Gastrocnemius medialis (tissue), 4 donors: Measurements from ENCODE around the gene TMEM150B. TPM values are rescaled to one million over a fixed set of nuclear protein-coding genes. Genes with fewer than 3 reads are reported as not detected.

Experiments
- ATAC-seq, 2 donors: fragments of 150-250 bp; one replicate each; pipeline ENCODE4 v1.9.1; 2016
- DNase-seq, 2 donors: peaks; one replicate each; pipeline ENCODE4 v3.0.0-alpha.2; 2019
- H3K27ac ChIP-seq, 4 donors: fragments of 200-600 bp; sonication (generic); 1 replicate in 1 of 4; 2 replicates in 3 of 4; pipeline ENCODE4 v1.5.1; 2016 to 2018; ENCODE audit warnings: mild to moderate bottlenecking in 2 of 4, moderate library complexity in 1 of 4
- H3K27me3 ChIP-seq, 3 donors: fragments of 200-600 bp; sonication (generic) in 2 of 3; 1 replicate in 1 of 3; 2 replicates in 2 of 3; pipeline versions ENCODE4 v1.5.1 to v1.6.0; 2016 to 2019; ENCODE audit warnings: mild to moderate bottlenecking in 1 of 3, moderate library complexity in 1 of 3
- H3K36me3 ChIP-seq, 2 donors: fragments of 200-600 bp; sonication (generic) in 1 of 2; one replicate each; pipeline ENCODE4 v1.5.1; 2017 to 2018
- H3K4me1 ChIP-seq, 2 donors: fragments of 200-600 bp; sonication (generic) in 1 of 2; one replicate each; pipeline ENCODE4 v1.5.1; 2016 to 2017; ENCODE audit warnings: mild to moderate bottlenecking in 2 of 2
- H3K4me3 ChIP-seq, 4 donors: fragments of 200-600 bp; sonication (generic) in 3 of 4; 1 replicate in 1 of 4; 2 replicates in 3 of 4; pipeline ENCODE4 v1.5.1; 2016 to 2019; ENCODE audit warnings: mild to moderate bottlenecking in 2 of 4
- H3K9me3 ChIP-seq, 3 donors: fragments of 200-600 bp; sonication (generic) in 2 of 3; 1 replicate in 1 of 3; 2 replicates in 2 of 3; pipeline ENCODE4 v1.5.1; 2016 to 2019
- CTCF ChIP-seq, 5 experiments: fragments of 450-650 bp in 3 of 5; fragments of 200-600 bp in 2 of 5; sonication (generic) in 2 of 5; IDR thresholded peaks in 4 of 5; conservative IDR thresholded peaks in 1 of 5; 1 replicate in 4 of 5; 2 replicates in 1 of 5; pipeline ENCODE4 v1.5.1; 2016 to 2019; ENCODE audit warnings: antibody characterized with exemption in 5 of 5, mild to moderate bottlenecking in 3 of 5, moderate library complexity in 3 of 5
- POLR2A ChIP-seq, 2 donors: fragments of 450-650 bp; IDR thresholded peaks; one replicate each; pipeline ENCODE4 v1.6.1; 2017; ENCODE audit warnings: antibody characterized with exemption in 2 of 2, mild to moderate bottlenecking in 2 of 2, moderate library complexity in 2 of 2
- in situ Hi-C, 4 donors: fragments of 200-750 bp; cut with MboI; loops; one replicate each; pipeline versions ENCODE4 v1.15.0 to v1.8.0; 2017; ENCODE audit warnings: low sequenced_read_pairs in 4 of 4
- intact Hi-C: fragments of 100-400 bp; cut with DNase I; formaldehyde crosslinking; loops from one replicate; pipeline ENCODE4 v1.15.1; 2023; ENCODE audit warnings: low total_unique reads
- total RNA-seq, 4 donors: library from RNA; depleted of rRNA; stranded (reverse); fragments of >200 nt; gene quantifications; one replicate each; pipeline versions ENCODE4 v1.1.0 to v1.2.3, GENCODE V29; 2016

The TMEM150B gene
- total RNA-seq, 4 donors from 2014 or later = 0.40 to 3.3 TPM; not detected in 2

GRCh38 chr19:55301459-55302317 is 23.5 kb downstream of the TMEM150B start:
- ATAC-seq = peak; percentile 79 to 80
- no peaks in the 10 kb centered on the region for H3K27me3 ChIP-seq
- in situ Hi-C loops = no loop called here
- H3K4me3 ChIP-seq = peak overlapping the region; percentile 49 to 57 (median 52)
- H3K4me1 ChIP-seq = peaks cover 0 to 4% of the 10 kb centered on the region in 2 donors
- H3K9me3 ChIP-seq = no peaks in the 10 kb centered on the region
- DNase-seq = peak; percentile 53 to 72
- intact Hi-C loops = loop anchor here (2.0 kb wide), 2 partner anchors 37 to 83 kb away; partner anchors contain the start of genes KMT5C, RPL28 and TMEM238
- H3K36me3 ChIP-seq = no peaks in the 10 kb centered on the region
- TF ChIP-seq CTCF (IDR thresholded peaks at IDR 0.05 in 4 of 5, conservative IDR thresholded peaks at IDR 0.05 in 1 of 5) = peak; percentile 69 to 97 (median 94)
- TF ChIP-seq POLR2A (IDR thresholded peaks at IDR 0.05) = no peak
- no peak overlapping the region for H3K27ac ChIP-seq

GRCh38 chr19:55300886-55301458 is 24.2 kb downstream of the TMEM150B start:
- intact Hi-C loops (loop anchor here (2.0 kb wide), 2 partner anchors 38 to 84 kb away; partner anchors contain the start of genes KMT5C, RPL28 and TMEM238), in situ Hi-C loops (no loop called here)
- Histone ChIP-seq H3K4me1 (peaks cover 0 to 4% of the 10 kb centered on the region in 2 donors), H3K4me3 (peak overlapping the region in 2 of 4 donors; percentile 49 to 53), H3K27me3 (no peaks in the 10 kb centered on the region), H3K36me3 (no peaks in the 10 kb centered on the region), H3K27ac (no peak overlapping the region), H3K9me3 (no peaks in the 10 kb centered on the region)
- DNase-seq = no peak
- TF ChIP-seq POLR2A (IDR thresholded peaks at IDR 0.05) (no peak), CTCF (IDR thresholded peaks at IDR 0.05 in 4 of 5, conservative IDR thresholded peaks at IDR 0.05 in 1 of 5) (no peak)
- ATAC-seq = no peak

- ATAC-seq (no peak), DNase-seq (no peak)
- Histone ChIP-seq H3K27ac (no peak overlapping the region), H3K9me3 (no peaks in the 10 kb centered on the region), H3K36me3 (no peaks in the 10 kb centered on the region), H3K4me1 (peaks cover 0 to 4% of the 10 kb centered on the region in 2 donors), H3K4me3 (no peak overlapping the region), H3K27me3 (no peaks in the 10 kb centered on the region)
- in situ Hi-C loops = loop anchor here in 1 of 4 donors (25.0 kb wide), 1 partner anchor 112 kb away; the partner anchor contains the start of gene UBE2S
- intact Hi-C loops = loop anchor here (2.0 kb wide), 2 partner anchors 39 to 85 kb away; partner anchors contain the start of genes KMT5C, RPL28 and TMEM238
- TF ChIP-seq CTCF (IDR thresholded peaks at IDR 0.05 in 4 of 5, conservative IDR thresholded peaks at IDR 0.05 in 1 of 5) (no peak), POLR2A (IDR thresholded peaks at IDR 0.05) (no peak)
Observed at GRCh38 chr19:55299991-55300390, 25.1 kb downstream of the TMEM150B start.

GRCh38 chr19:55297267-55297666 is 27.9 kb downstream of the TMEM150B start:
- in situ Hi-C loops = loop anchor here in 1 of 4 donors (25.0 kb wide), 1 partner anchor 115 kb away; the partner anchor contains the start of gene UBE2S
- DNase-seq = no peak
- H3K9me3 ChIP-seq = no peaks in the 10 kb centered on the region

More at GRCh38 chr19:55297267-55297666, 27.9 kb downstream of the TMEM150B start:
- intact Hi-C loops = no loop called here
- Histone ChIP-seq H3K27ac (no peak overlapping the region), H3K4me3 (no peak overlapping the region), H3K4me1 (peaks cover 0 to 4% of the 10 kb centered on the region in 2 donors), H3K36me3 (no peaks in the 10 kb centered on the region), H3K27me3 (no peaks in the 10 kb centered on the region)
- ATAC-seq = no peak
- TF ChIP-seq POLR2A (IDR thresholded peaks at IDR 0.05) (no peak), CTCF (IDR thresholded peaks at IDR 0.05 in 4 of 5, conservative IDR thresholded peaks at IDR 0.05 in 1 of 5) (no peak)
